Loucy (cell line): Measurements from ENCODE around the gene BICRAL.

ENCODE experiments used
- CTCF ChIP-seq: fragments of 200-600 bp; sonication (generic); conservative IDR thresholded peaks from 2 replicates; pipeline ENCODE4 v1.5.1; 2014; ENCODE audit warnings: mild to moderate bottlenecking, antibody characterized with exemption, low read length
- EZH2phosphoT487 ChIP-seq: fragments of 200-600 bp; IDR thresholded peaks from 2 replicates; pipeline ENCODE4 v1.6.1; 2018; ENCODE audit warnings: antibody characterized with exemption, mild to moderate bottlenecking, moderate library complexity, borderline replicate concordance

GRCh38 chr6:42901538-42901957 is 119.7 kb downstream of the BICRAL start:
- TF ChIP-seq CTCF, result peak; percentile 89
- no peak for TF ChIP-seq EZH2phosphoT487
